Adrenal gland (tissue), 5 donors: Measurements from ENCODE around the gene PPP1R12B.

Experiments
- CTCF ChIP-seq, 6 experiments: fragments of 450-650 bp in 4 of 6; fragments of 200-600 bp in 2 of 6; sonication (generic) in 1 of 6; IDR thresholded peaks; 1 replicate in 5 of 6; 2 replicates in 1 of 6; pipeline versions ENCODE4 v1.5.1 to v1.8.0; 2016 to 2021; ENCODE audit warnings: antibody characterized with exemption in 6 of 6, mild to moderate bottlenecking in 2 of 6, moderate library complexity in 1 of 6
- POLR2A ChIP-seq, 2 donors: fragments of 450-650 bp; IDR thresholded peaks; one replicate each; pipeline ENCODE4 v1.6.1; 2017; ENCODE audit warnings: antibody characterized with exemption in 2 of 2, mild to moderate bottlenecking in 2 of 2, moderate library complexity in 1 of 2
- donor health status: DM: no; HTN: no; CAD: no.

- TF ChIP-seq CTCF (IDR thresholded peaks at IDR 0.05) (no peak), POLR2A (IDR thresholded peaks at IDR 0.05) (no peak)
Observed at GRCh38 chr1:202397256-202397655, 48.8 kb downstream of the PPP1R12B start.
